Measurements from ENCODE around the gene CAV2.

CAV2 gene

DNA sequence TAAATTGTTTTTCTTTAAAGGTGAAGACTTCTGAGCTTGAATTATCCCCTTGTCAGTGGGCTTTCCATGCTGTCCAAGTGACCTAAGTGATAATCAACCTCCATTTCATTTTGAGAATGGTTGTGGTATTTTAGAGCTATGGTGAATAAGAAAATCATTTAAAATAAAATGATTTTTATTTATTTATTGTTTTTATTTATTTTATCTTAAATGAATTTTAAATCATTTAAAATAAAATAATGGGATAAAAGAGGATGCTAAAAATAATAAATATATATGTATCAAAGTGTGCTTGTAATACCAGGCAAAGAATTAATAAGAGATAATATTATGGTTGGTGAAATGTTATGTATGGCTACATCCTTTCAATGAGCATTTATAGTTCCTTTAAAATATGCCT, 49.8 kb downstream of the CAV2 start:
- DNase-seq = no peak

- DNase-seq = no peak
Measured at GRCh38 chr7:116551692-116552091, 52.2 kb downstream of the CAV2 start.

- DNase-seq = no peak
Measured at GRCh38 chr7:116552602-116553001, 53.1 kb downstream of the CAV2 start.

GRCh38 chr7:116553168-116553964, 53.8 kb downstream of the CAV2 start:
- DNase-seq = no peak

DNA sequence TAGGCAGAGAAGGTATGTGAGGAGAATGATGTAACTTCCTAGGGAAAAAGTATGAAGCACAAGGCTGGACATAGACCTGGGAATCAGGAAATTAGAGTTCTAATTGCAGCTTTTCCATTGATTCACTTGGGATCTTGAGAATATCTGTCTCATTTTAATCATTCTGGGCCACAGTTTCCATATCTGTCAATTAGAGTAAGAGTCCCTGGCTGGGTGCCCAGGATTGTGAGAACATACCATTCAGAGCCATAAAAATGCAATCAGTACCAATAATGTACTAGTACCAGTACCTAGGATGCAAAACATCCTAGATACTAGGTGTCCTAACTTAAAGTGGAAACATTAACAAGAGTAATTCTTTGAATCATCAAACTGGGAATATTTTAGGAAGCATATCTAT, 54.9 kb downstream of the CAV2 start:
- no peak for DNase-seq

DNA sequence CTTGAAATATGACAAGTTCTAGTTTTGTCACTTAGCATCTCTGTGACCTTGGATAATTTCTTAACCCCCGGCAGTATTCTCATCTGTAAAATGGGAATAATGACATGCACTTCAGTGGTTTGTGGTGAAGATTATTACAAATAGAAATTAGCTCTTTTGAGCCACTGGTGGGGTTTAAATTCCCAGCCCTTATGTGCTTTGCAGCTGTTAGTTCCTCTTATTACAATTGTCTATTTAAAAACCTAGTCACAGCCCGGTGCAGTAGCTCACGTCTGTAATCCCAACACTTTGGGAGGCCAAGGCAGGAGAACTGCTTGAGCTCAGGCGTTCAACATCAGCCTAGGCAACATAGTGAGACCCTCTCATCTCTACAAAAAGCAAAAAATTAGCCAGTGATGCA, 55.4 kb downstream of the CAV2 start:
- no peak for DNase-seq

DNA sequence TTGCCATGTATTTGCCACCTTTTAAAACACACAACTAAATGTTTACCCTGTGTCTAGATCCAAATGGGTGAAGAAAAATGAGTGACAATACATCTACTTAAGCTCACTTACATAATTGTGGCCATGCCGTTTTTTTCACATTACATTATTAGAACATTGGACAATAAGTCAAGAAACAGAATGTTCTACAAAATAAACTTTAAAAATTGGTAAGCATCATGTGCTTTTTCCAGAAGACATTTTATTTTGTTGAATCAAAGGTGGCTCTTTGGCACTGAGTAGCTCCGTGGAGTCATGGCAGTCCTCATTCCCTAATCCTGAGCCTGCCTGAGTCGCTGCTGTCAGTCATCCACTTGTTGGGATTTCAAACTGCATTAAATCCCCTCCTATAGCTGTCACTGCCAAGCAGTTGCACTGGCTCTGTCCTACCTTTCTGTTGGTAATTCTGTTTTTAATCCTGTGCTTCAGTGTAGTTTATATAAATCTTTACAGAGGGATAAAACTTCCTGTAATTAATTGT, 57.6 kb downstream of the CAV2 start:
- no peak for DNase-seq

GRCh38 chr7:116557901-116558300, 58.4 kb downstream of the CAV2 start:
- no peak for DNase-seq
